ENCODE data around the gene TMPRSS11A. TPM values are rescaled to one million over a fixed set of nuclear protein-coding genes. Genes with fewer than 3 reads are reported as not detected.

The TMPRSS11A gene
- total RNA-seq, 3 donors from 2014 or later: not detected

- H3K4me1 ChIP-seq: no peaks in the 10 kb centered on the region
- DNase-seq (ENCODE audit: low spot score in 2 of 2): no peak
- no peak overlapping the region for H3K4me3 ChIP-seq
- TF ChIP-seq POLR2AphosphoS5 (IDR thresholded peaks at IDR 0.05) (no peak), CTCF (IDR thresholded peaks at IDR 0.05) (no peak), POLR2A (IDR thresholded peaks at IDR 0.05) (no peak)
- intact Hi-C loops (cut with DNase I; ENCODE audit: low total_unique reads): no loop called here
- no peaks in the 10 kb centered on the region for H3K27me3 ChIP-seq
- H3K9me3 ChIP-seq: no peaks in the 10 kb centered on the region
- H3K36me3 ChIP-seq: peaks cover 5% of the 10 kb centered on the region
- H3K27ac ChIP-seq: no peak overlapping the region
Measured at GRCh38 chr4:67983333-67983732, 20.0 kb upstream of the TMPRSS11A start.

DNA sequence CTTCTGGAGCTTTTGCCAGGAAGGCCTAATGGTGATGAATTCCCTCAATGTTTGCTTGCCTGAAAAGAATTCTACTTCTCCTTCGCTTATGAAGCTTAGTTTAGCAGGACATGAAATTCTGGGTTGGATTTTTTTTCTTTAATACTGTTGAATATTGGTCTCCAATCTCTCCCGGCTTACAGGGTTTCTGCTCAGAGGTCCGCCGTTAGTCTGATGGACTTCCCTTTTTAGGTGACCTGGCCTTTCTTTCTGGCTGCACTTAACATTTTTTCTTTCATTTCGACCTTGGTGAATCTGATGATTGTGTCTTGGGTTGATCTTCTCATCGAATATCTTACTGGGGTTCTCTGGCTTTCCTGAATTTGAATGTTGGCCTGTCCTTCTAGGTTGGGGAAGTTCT is 17.2 kb upstream of the TMPRSS11A start:
- H3K36me3 ChIP-seq: no peaks in the 10 kb centered on the region
- no peak overlapping the region for H3K27ac ChIP-seq
- intact Hi-C loops (cut with DNase I; ENCODE audit: low total_unique reads): no loop called here
- H3K9me3 ChIP-seq: peaks cover 0 to 12% of the 10 kb centered on the region in 2 donors
- no peak for TF ChIP-seq CTCF (IDR thresholded peaks at IDR 0.05)
- TF ChIP-seq POLR2AphosphoS5 (IDR thresholded peaks at IDR 0.05): no peak
- TF ChIP-seq POLR2A (IDR thresholded peaks at IDR 0.05): no peak
- H3K4me3 ChIP-seq: no peak overlapping the region
- H3K27me3 ChIP-seq: no peaks in the 10 kb centered on the region
- H3K4me1 ChIP-seq: no peaks in the 10 kb centered on the region
- DNase-seq (ENCODE audit: low spot score in 2 of 2): no peak

GRCh38 chr4:67973608-67974007 is 10.3 kb upstream of the TMPRSS11A start:
- TF ChIP-seq POLR2A (IDR thresholded peaks at IDR 0.05): no peak

GRCh38 chr4:67954890-67955289 is 8.4 kb downstream of the TMPRSS11A start:
- Histone ChIP-seq H3K27ac (no peak overlapping the region), H3K4me1 (no peaks in the 10 kb centered on the region), H3K4me3 (no peak overlapping the region), H3K27me3 (no peaks in the 10 kb centered on the region), H3K36me3 (no peaks in the 10 kb centered on the region), H3K9me3 (no peaks in the 10 kb centered on the region)
- intact Hi-C loops (cut with DNase I; ENCODE audit: low total_unique reads): no loop called here
- DNase-seq (ENCODE audit: low spot score in 2 of 2): no peak
- no peak for TF ChIP-seq POLR2A (IDR thresholded peaks at IDR 0.05)
- no peak for TF ChIP-seq CTCF (IDR thresholded peaks at IDR 0.05)
- no peak for TF ChIP-seq POLR2AphosphoS5 (IDR thresholded peaks at IDR 0.05)

More at GRCh38 chr4:67973608-67974007, 10.3 kb upstream of the TMPRSS11A start:
- DNase-seq (ENCODE audit: low spot score in 2 of 2): no peak
- H3K27me3 ChIP-seq: no peaks in the 10 kb centered on the region
- no peaks in the 10 kb centered on the region for H3K36me3 ChIP-seq
- no peak overlapping the region for H3K27ac ChIP-seq
- H3K4me3 ChIP-seq: no peak overlapping the region
- intact Hi-C loops (cut with DNase I; ENCODE audit: low total_unique reads): no loop called here
- H3K9me3 ChIP-seq: peaks cover 0 to 23% of the 10 kb centered on the region in 2 donors
- H3K4me1 ChIP-seq: no peaks in the 10 kb centered on the region

DNA sequence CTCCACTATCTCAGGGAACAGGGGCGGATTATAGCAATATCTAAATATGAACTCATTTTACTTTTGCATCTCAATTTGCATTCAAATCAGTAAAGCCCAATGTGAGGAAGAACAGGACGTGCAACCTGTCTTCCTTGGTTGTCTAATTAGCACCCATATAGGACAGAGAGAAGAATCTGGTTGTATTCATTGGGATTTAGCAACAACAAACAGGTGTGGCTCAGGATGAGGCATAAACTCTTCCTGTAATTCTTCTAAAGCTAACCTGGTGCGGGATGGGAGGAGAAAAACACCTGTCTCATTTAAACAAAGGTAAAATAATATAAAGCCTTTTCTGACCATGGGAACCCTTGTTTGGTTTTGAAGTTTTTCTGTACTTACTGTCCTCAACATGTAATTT is 22.2 kb downstream of the TMPRSS11A start:
- Histone ChIP-seq H3K9me3 (peaks cover 0 to 9% of the 10 kb centered on the region in 2 donors), H3K36me3 (no peaks in the 10 kb centered on the region), H3K4me1 (no peaks in the 10 kb centered on the region), H3K27me3 (no peaks in the 10 kb centered on the region), H3K4me3 (no peak overlapping the region), H3K27ac (no peak overlapping the region)
- DNase-seq (ENCODE audit: low spot score in 2 of 2): no peak
- TF ChIP-seq CTCF (IDR thresholded peaks at IDR 0.05) (no peak), POLR2A (IDR thresholded peaks at IDR 0.05) (no peak), POLR2AphosphoS5 (IDR thresholded peaks at IDR 0.05) (no peak)
- intact Hi-C loops (cut with DNase I; ENCODE audit: low total_unique reads): no loop called here

- DNase-seq (ENCODE audit: low spot score in 2 of 2): no peak
- Histone ChIP-seq H3K9me3 (peaks cover 0 to 9% of the 10 kb centered on the region in 2 donors), H3K27me3 (no peaks in the 10 kb centered on the region), H3K27ac (no peak overlapping the region), H3K36me3 (no peaks in the 10 kb centered on the region), H3K4me3 (no peak overlapping the region), H3K4me1 (no peaks in the 10 kb centered on the region)
- TF ChIP-seq CTCF (IDR thresholded peaks at IDR 0.05): no peak
- TF ChIP-seq POLR2A (IDR thresholded peaks at IDR 0.05): no peak
- no peak for TF ChIP-seq POLR2AphosphoS5 (IDR thresholded peaks at IDR 0.05)
- intact Hi-C loops (cut with DNase I; ENCODE audit: low total_unique reads): no loop called here
Measured at GRCh38 chr4:67940506-67940905, 22.8 kb downstream of the TMPRSS11A start.
